HG02885 (cell line): ENCODE data around the gene SCAF11.
"Not testable (repeated sequence)": the region's sequence is repeated elsewhere in the genome, so short reads cannot be mapped to it uniquely, and the experiment has no call there.

ENCODE experiments used
- ATAC-seq: cut with Tn5 transposase; IDR thresholded peaks from one replicate; pipeline ENCODE4 v1.9.1; 2021; ENCODE audit warnings: mild to moderate bottlenecking; ENCODE audit not compliant: unreplicated experiment, poor library complexity

SCAF11 gene, protein sequence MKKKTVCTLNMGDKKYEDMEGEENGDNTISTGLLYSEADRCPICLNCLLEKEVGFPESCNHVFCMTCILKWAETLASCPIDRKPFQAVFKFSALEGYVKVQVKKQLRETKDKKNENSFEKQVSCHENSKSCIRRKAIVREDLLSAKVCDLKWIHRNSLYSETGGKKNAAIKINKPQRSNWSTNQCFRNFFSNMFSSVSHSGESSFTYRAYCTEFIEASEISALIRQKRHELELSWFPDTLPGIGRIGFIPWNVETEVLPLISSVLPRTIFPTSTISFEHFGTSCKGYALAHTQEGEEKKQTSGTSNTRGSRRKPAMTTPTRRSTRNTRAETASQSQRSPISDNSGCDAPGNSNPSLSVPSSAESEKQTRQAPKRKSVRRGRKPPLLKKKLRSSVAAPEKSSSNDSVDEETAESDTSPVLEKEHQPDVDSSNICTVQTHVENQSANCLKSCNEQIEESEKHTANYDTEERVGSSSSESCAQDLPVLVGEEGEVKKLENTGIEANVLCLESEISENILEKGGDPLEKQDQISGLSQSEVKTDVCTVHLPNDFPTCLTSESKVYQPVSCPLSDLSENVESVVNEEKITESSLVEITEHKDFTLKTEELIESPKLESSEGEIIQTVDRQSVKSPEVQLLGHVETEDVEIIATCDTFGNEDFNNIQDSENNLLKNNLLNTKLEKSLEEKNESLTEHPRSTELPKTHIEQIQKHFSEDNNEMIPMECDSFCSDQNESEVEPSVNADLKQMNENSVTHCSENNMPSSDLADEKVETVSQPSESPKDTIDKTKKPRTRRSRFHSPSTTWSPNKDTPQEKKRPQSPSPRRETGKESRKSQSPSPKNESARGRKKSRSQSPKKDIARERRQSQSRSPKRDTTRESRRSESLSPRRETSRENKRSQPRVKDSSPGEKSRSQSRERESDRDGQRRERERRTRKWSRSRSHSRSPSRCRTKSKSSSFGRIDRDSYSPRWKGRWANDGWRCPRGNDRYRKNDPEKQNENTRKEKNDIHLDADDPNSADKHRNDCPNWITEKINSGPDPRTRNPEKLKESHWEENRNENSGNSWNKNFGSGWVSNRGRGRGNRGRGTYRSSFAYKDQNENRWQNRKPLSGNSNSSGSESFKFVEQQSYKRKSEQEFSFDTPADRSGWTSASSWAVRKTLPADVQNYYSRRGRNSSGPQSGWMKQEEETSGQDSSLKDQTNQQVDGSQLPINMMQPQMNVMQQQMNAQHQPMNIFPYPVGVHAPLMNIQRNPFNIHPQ (N-terminal part only)

DNA sequence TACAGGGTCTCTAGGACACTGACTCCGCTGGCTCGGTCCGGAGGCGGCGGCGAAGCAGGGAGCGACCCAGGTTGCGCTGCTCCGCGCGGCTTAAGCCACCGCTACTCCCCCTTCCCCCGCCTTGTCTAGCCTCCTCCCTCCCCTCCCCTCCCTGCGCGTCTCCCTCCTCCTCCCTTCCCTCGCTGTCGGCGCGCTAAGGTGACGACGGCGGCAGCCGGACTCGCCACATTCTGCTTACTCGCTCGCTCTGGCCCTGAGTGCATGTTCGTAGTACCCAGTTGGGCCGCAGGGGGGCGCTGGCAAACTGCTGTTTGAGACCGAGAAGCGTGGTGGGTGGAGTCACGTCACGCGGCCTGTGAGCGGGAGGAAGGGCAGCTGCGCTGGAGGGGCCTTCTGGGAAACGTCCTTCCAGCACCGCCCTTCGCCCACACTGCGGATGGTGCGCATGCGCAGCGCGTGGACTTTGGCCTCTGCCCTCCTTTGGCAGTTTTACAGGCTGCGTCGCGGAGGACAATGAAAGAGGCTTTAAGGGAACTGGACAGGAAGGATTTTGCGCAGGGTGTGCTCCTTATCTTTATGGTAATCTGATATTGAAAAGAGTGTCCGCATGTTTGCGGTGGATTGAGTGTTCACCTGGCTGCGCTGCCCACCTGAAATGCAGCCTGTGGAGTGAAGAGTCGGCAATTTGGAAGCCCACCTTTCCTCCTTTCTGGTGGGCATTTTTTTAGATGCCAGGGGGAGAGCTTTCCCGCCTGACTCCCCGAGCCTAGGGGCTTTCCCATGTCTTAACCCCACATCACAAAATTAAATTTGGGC lies at the start of gene SCAF11:
Gene SCAF11 (minus strand): TSS at position 107 of the 816 bp plus-strand sequence. CDS start 26,407 bp downstream, outside the sequence.
- ATAC-seq = peak; percentile 71

DNA sequence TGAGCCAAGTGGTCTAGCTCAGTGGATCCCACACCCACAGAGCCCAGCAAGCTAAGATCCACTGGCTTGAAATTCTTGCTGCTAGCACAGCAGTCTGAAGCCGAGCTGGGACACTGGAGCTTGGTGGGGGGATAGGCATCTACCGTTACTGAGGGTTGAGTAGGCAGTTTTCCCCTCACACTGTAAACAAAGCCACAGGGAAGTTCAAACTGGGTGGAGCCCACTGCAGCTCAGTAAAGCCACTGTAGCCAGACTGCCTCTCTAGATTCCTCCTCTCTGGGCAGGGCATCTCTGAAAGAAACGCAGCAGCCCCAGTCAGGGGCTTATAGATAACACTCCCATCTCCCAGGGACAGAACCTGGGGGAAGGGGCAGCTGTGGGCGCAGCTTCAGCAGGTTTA lies 46.7 kb upstream of the SCAF11 start:
- not testable (repeated sequence) for ATAC-seq

- no peak for ATAC-seq
Observed at GRCh38 chr12:46027172-46027571, 36.8 kb upstream of the SCAF11 start.

GRCh38 chr12:46024099-46024498 lies 33.7 kb upstream of the SCAF11 start:
- ATAC-seq = no peak

DNA sequence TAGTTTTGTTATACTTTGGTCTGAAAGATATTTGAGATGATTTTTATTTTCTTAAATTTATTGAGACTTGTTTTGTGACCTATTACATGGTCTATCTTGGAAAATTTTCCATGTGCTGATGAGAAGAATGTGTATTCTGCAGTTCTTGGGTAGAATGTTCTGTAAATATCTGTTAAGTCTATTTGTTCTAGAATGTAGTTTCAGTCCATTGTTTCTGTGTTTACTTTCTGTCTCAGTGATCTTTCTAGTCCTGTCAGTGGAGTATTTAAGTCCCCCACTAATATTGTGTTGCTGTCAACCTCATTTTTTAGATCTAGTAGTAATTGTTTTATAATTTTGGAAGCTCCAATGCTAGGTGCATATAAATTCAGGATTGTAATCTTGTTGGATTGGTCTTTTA lies 30.4 kb upstream of the SCAF11 start:
- no peak for ATAC-seq

- ATAC-seq = not testable (repeated sequence)
Observed at GRCh38 chr12:46018712-46019111, 28.3 kb upstream of the SCAF11 start.

DNA sequence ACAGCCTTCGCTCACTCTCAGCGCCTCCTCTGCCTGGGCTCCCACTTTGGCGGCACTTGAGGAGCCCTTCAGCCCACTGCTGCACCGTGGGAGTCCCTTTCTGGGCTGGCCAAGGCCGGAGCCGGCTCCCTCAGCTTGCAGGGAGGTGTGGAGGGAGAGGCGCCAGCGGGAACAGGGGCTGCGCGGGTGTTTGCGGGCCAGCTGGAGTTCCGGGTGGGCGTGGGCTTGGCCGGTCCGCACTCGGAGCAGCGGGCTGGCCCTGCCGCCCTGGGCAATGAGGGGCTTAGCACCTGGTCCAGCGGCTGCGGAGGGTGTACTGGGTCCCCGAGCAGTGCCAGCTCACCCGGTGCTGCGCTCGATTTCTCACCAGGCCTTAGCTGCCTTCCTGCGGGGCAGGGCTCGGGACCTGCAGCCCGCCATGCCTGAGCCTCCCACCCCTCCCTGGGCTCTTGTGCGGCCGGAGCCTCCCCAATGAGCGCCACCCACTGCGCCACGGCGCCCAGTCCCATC lies 27.5 kb upstream of the SCAF11 start:
- not testable (repeated sequence) for ATAC-seq

GRCh38 chr12:46005823-46006222 lies 15.4 kb upstream of the SCAF11 start:
- ATAC-seq = no peak

DNA sequence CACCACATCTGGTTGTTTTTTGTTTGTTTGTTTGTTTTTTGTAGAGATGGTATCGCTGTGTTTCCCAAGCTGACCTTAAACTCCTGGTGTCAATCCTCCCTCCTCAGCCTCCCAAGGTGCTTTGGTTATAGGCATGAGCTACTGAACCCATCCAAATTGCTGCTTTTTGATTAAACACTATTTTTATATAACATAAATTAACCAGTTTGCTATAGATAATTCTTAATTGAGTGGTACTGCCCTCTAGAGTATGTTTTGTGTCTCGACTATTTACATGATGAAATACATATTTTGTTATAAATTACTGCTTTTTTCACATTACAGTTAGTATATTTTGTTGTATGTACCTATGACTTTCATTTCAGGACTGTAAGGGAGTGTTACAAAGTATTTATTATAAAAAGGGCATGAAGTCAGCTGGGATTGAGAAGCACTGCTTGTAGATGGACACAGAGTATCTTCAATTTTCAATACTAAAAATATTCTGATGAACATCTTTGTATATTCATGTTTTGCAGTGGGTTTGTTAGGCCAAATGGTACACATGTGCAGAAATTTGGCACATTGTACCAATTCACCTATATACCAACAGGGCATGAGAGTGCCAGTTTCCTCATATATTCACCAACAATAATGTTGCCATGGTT lies 14.9 kb upstream of the SCAF11 start:
- ATAC-seq = no peak

- no peak for ATAC-seq
Observed at GRCh38 chr12:46004715-46005114, 14.3 kb upstream of the SCAF11 start.

GRCh38 chr12:46000076-46000475 lies 9.7 kb upstream of the SCAF11 start:
- not testable (repeated sequence) for ATAC-seq

DNA sequence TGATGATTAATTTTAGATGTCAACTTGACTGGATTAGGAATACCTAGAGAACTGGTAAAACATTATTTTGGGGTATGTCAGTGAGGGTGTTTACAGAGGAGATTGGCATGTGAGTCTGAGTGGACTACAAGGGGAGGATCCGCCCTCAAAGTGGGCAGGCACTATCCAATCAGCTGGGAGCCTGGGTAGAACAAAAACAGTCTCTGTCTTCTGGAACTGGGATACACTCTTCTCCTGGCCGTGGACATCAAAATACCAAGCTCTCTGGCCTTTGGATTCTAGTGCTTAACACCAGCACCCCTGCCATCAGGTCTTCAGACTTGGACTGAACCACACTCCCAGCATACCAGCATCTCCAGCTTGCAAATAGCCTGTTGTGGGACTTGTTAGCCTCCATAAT lies 4.4 kb upstream of the SCAF11 start:
- ATAC-seq = no peak

DNA sequence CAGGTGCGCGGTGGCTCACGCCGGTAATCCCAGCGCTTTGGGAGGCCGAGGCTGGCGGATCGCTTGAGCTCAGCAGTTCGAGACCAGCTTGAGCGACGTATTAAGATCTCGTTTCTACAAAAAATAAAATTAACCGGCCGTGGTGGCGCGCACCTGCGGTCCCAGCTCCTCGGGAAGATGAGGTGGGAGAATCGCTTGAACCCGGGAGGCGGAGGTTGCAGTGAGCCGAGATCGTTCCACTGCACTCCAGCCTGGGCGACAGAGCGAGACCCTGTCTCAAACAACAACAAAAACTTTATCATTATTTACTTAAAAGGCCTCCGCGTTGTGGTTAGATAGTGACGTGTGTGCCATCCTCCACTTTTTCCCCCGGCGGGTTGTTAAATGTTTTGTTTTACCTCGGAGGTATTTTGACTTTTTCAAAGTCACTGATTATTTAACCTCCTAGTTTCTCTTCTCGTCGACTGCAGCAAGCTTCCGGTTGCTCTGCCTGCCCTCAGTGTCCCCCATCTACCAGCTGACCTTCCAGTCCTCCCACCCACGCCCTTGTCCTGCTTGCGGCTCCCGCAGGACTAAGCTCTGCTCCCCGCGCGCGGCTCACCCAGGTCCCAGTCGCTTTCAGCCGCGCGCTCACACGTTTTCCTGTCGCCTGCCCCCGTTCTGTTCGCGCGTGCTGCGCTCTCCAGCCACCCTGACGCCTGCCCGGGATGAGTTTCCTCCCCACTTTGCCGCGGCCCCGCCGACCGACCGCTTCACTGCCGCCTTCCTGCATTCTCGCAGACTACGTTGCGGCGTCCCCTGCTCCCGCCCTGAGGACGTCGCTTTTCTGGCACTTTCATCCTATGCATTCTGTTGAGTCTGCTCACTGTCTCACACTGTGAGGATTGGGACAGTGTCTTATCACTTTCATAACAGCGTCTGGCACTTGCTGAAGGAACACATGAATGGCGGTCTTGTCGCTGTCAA lies 1.2 kb upstream of the SCAF11 start:
- peak; percentile 29 for ATAC-seq

DNA sequence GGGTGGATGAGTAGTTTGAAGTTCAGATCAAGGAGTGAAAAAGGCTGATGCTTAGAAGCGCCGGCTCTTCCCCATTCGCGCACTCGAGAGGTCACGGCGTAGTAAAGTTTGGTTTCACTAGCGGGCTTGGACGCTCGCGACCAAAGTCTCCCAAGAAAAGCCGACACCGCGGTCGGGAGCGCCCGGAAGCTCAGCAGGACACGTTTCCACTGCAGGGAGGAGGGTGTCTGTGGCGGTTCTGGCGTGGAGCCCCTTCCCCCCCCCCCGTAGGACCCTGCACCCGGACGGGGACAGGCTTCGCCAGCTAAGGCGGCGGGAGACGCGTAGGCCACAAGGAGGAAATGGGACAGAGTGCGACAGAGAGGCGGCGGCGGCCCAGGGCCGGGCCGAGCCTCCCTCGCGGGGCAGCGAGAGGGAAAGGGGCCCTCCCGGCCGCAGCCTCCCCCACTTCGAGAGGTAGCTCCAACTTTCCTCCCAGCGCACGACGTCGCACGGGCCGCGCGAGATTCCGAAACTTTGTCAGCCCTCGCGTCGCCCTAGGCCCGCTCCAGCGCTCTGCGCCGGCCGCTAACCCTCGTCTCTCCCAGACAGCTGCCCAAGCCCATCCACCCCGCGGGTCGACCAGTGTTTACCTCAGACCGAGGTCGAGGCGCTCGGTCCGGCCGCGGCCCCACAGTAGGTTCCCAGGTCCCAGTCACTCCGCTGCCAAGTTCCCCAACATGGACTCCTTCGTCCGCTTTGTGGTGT lies 480 bp downstream of the SCAF11 start:
- ATAC-seq = peak; percentile 28

- no peak for ATAC-seq
Observed at GRCh38 chr12:45989287-45989686, 1.1 kb downstream of the SCAF11 start.

DNA sequence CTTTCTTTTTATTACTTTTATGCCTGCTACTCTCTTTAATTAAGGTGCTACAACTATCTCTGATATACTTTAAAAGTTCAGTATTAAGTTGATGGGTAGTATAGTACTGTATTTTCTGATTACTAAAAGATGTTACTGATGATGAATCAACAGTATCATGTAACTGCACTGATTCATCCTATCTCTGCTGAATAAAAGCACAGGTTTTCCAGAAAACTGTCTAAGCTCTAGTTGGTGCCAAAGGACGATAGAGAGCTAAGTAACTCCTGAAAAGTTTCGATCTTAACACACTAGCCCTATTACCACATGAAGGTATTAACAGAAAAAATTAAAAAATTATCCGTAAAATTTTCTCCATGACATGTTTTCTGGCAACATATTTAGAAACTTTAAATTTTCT lies 2.1 kb downstream of the SCAF11 start:
- ATAC-seq = no peak

DNA sequence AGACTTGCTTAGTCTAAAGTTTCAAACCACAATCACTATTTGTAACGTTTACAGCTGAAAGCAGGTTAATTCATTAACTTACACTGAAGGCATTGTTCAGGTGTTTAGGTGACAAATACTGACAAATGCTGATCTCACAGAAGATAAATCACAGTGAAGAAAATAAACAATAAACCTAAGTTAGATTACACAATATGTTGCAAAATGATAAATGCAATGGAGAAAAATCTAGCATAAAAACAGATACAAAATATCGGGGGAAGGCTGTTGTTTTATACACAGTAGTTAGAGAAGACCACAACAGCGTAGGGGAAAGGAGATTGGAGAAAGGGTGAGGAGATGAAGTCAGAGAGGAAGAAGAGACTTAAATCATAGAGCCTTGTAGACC lies 3.0 kb downstream of the SCAF11 start:
- no peak for ATAC-seq
